HCT116 (cell line): ENCODE results near the gene ARRDC3. TPM values are rescaled to one million over a fixed set of nuclear protein-coding genes. Genes with fewer than 3 reads are reported as not detected.

Source experiments
- ATAC-seq: fragments of 200-7000 bp; cut with Tn5 transposase; 2 replicates; pipeline ENCODE4 v1.9.1; 2020; ENCODE audit warnings: mild to moderate bottlenecking, moderate library complexity
- BruUV-seq: library from RNA; stranded (reverse); fragments of 400-500 nt; replicated peaks from 2 replicates; lab custom pipeline; 2021; lab: Mats Ljungman, UMichigan
- CTCF ChIA-PET: fragments of 300-600 bp; sonication (Branson Sonifier 250); formaldehyde crosslinking; loops from one replicate; lab custom pipeline; 2021; ENCODE audit warnings: antibody characterized with exemption; lab: Charles Lee
- POLR2A ChIA-PET: fragments of 300-600, 350-600 bp; sonication (Branson Sonifier 250); formaldehyde crosslinking; loops from one replicate; lab custom pipeline; 2021; ENCODE audit warnings: antibody characterized with exemption; lab: Charles Lee
- RAD21 ChIA-PET, 2 experiments: fragments of 300-600 bp; sonication (Branson Sonifier 250); formaldehyde crosslinking; loops; one replicate each; lab custom pipeline; 2023; ENCODE audit warnings: low total read pairs in 2 of 2; ENCODE audit not compliant: uncharacterized antibody in 2 of 2, unreplicated experiment in 2 of 2, low non-redundant PET in 1 of 2; lab: Charles Lee
- DNase-seq: peaks from one replicate; pipeline ENCODE4 v3.0.0-alpha.2; 2010; ENCODE audit warnings: low read depth, low spot score
- H2AFZ ChIP-seq: fragments of 200-600 bp; shearing (Covaris generic), sonication (generic); 2 replicates; pipeline ENCODE4 v1.6.1; 2017; ENCODE audit warnings: low read depth, mixed run types, mixed read lengths, antibody characterized with exemption, low read length; ENCODE audit not compliant: poor library complexity, severe bottlenecking
- H3K27ac ChIP-seq: 2 replicates; pipeline ENCODE4 v1.5.1; 2012; ENCODE audit warnings: low read depth, low read length
- H3K27me3 ChIP-seq: fragments of 200-600 bp; sonication (generic); 2 replicates; pipeline ENCODE4 v1.6.1; 2016; ENCODE audit warnings: mixed run types, low read length, mixed read lengths; ENCODE audit not compliant: insufficient read depth
- H3K36me3 ChIP-seq, 2 experiments: fragments of 200-500 bp in 1 of 2; fragments of 200-600 bp in 1 of 2; sonication (Bioruptor generic) in 1 of 2; sonication (generic) in 1 of 2; 2 replicates each; pipeline versions ENCODE4 v1.5.1 to v1.6.1; 2014 to 2016; ENCODE audit warnings: low read length in 2 of 2, inconsistent platforms in 1 of 2, mixed read lengths in 1 of 2, mixed run types in 1 of 2; ENCODE audit not compliant: insufficient read depth in 2 of 2, control insufficient read depth in 1 of 2
- H3K4me1 ChIP-seq, 2 experiments: fragments of 200-600 bp in 1 of 2; sonication (generic) in 1 of 2; 2 replicates each; pipeline versions ENCODE4 v1.5.1 to v1.6.1; 2012 to 2017; ENCODE audit warnings: low read length in 2 of 2, inconsistent platforms in 1 of 2, mild to moderate bottlenecking in 1 of 2, mixed read lengths in 1 of 2, mixed run types in 1 of 2, moderate library complexity in 1 of 2; ENCODE audit not compliant: insufficient read depth in 2 of 2, control insufficient read depth in 1 of 2
- H3K4me2 ChIP-seq: fragments of 200-600 bp; sonication (generic); 2 replicates; pipeline ENCODE4 v1.6.1; 2017; ENCODE audit warnings: mixed run types, low read length, mixed read lengths
- H3K4me3 ChIP-seq, 2 experiments: fragments of 200-600 bp in 1 of 2; sonication (generic) in 1 of 2; replicated peaks in 1 of 2; 2 replicates each; pipeline ENCODE4 v1.5.1; 2011 to 2016; ENCODE audit warnings: low read length in 2 of 2, control low read depth in 1 of 2, low read depth in 1 of 2, mild to moderate bottlenecking in 1 of 2, mixed read lengths in 1 of 2, mixed run types in 1 of 2
- H3K79me2 ChIP-seq: fragments of 200-600 bp; sonication (generic); 2 replicates; pipeline ENCODE4 v1.6.1; 2017; ENCODE audit warnings: mild to moderate bottlenecking, mixed run types, low read length, moderate library complexity, mixed read lengths; ENCODE audit not compliant: insufficient read depth
- H3K9ac ChIP-seq: fragments of 200-600 bp; sonication (generic); 2 replicates; pipeline ENCODE4 v1.6.1; 2016; ENCODE audit warnings: low read length, mixed read lengths
- H3K9me2 ChIP-seq: fragments of 200-600 bp; sonication (generic), shearing (Covaris generic); 2 replicates; pipeline ENCODE4 v1.6.1; 2017; ENCODE audit warnings: mixed run types, mild to moderate bottlenecking, moderate library complexity; ENCODE audit not compliant: insufficient read depth
- H3K9me3 ChIP-seq, 2 experiments: fragments of 200-500 bp in 1 of 2; fragments of 200-600 bp in 1 of 2; sonication (Bioruptor generic) in 1 of 2; sonication (generic) in 1 of 2; 2 replicates each; pipeline ENCODE4 v1.6.1; 2014 to 2017; ENCODE audit warnings: low read length in 2 of 2, mixed read lengths in 2 of 2, inconsistent platforms in 1 of 2, low read depth in 1 of 2, mild to moderate bottlenecking in 1 of 2, mixed run types in 1 of 2, moderate library complexity in 1 of 2; ENCODE audit not compliant: control insufficient read depth in 1 of 2, insufficient read depth in 1 of 2
- H4K20me1 ChIP-seq: fragments of 200-600 bp; sonication (generic), shearing (Covaris generic); 2 replicates; pipeline ENCODE4 v1.6.1; 2017; ENCODE audit warnings: mixed run types, mild to moderate bottlenecking, moderate library complexity; ENCODE audit not compliant: insufficient read depth
- CEBPB ChIP-seq: IDR thresholded peaks from 2 replicates; pipeline ENCODE4 v1.6.1; 2012; ENCODE audit warnings: low read depth
- EGR1 ChIP-seq: IDR thresholded peaks from 2 replicates; pipeline ENCODE4 v1.6.1; 2012; ENCODE audit warnings: low read depth
- FOSL1 ChIP-seq: IDR thresholded peaks from 2 replicates; pipeline ENCODE4 v1.6.1; 2012; ENCODE audit warnings: low read depth
- JUND ChIP-seq: IDR thresholded peaks from 2 replicates; pipeline ENCODE4 v1.6.1; 2012
- POLR2AphosphoS5 ChIP-seq: IDR thresholded peaks from 2 replicates; pipeline ENCODE4 v1.6.1; 2011; ENCODE audit warnings: mild to moderate bottlenecking, low read depth, low read length, moderate library complexity
- SIN3A ChIP-seq: IDR thresholded peaks from 2 replicates; pipeline ENCODE4 v1.6.1; 2012; ENCODE audit warnings: low read depth
- intact Hi-C: fragments of 100-400 bp; cut with micrococcal nuclease; formaldehyde crosslinking; loops from 2 replicates; pipeline ENCODE4 v1.10.0; 2022
- total RNA-seq: library from RNA; stranded (reverse); gene quantifications from one replicate; pipeline ENCODE4 v1.2.1, GENCODE V29; 2021; ENCODE audit not compliant: unreplicated experiment
- TF ChIP-seq, protein P1 (sequence below): IDR thresholded peaks from 2 replicates; pipeline ENCODE4 v1.6.1; 2011; ENCODE audit warnings: mild to moderate bottlenecking, low read length, moderate library complexity; ENCODE audit not compliant: insufficient replicate concordance; ENCODE audit errors: extremely low read depth

Gene ARRDC3
- total RNA-seq, 1 experiment from 2014 or later = 41.5 TPM

DNA sequence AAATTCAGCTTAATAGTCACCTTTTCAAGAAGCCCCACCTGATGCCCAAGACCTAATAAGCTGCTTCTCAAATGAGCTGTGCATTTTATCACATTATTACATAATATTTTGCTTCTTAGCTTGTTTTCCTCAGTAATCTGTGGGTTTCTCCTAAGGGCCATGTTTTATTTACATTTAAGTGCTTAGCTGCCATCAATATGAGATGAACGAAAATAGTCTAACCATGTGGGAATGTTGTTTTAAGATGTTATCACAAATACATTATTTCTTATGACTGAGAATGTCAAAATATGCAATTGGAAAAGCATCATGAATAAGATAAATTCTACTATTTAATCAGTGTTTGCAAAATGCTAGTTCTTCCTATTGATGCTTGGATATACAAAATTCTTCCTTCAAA is 10.1 kb downstream of the ARRDC3 start:
- Histone ChIP-seq H3K9ac (no peak overlapping the region), H3K4me1 (no peaks in the 10 kb centered on the region), H3K4me3 (no peak overlapping the region), H2AFZ (no peak overlapping the region), H3K9me2 (no peaks in the 10 kb centered on the region), H4K20me1 (no peaks in the 10 kb centered on the region), H3K4me2 (no peak overlapping the region), H3K27me3 (no peaks in the 10 kb centered on the region), H3K9me3 (no peaks in the 10 kb centered on the region), H3K27ac (no peak overlapping the region), H3K79me2 (peaks cover 80% of the 10 kb centered on the region), H3K36me3 (peaks cover 88 to 89% of the 10 kb centered on the region in 2 experiments)
- TF ChIP-seq EGR1 (no peak), CEBPB (no peak), POLR2AphosphoS5 (0 out of 2 replicates have a peak, but pooled peaks have one; percentile 13)
- ATAC-seq (no peak), DNase-seq (no peak)
- RAD21 ChIA-PET = no interaction called here
- intact Hi-C loops = no loop called here
- CTCF ChIA-PET = no interaction called here
- BruUV-seq = no TSS peak
- POLR2A ChIA-PET = no interaction called here

DNA sequence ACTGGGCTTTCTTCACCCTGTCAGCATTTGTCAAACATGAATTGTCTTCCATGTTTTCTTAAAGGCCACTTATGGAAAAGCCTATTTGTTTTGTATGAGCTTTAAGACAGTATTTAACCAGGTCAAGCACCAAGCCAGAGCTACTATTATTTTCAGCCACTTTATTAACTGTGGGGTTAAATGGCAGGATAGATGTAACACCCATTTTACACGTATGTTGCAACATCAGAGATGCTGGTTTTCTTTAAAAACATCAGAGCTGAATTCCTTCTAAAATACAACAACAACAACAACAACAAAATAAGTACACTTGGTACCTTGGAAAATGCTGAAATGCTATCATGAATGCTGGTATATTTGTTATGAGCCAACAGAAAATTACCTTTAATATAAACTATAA is 13.6 kb downstream of the ARRDC3 start:
- H3K4me1 ChIP-seq = no peaks in the 10 kb centered on the region
- ChIA-PET POLR2A (interaction anchor here (1.0 to 2.3 kb wide), 3 partner anchors 12 to 14 kb away, joined by 3 to 8 read pairs (median 4); partner anchors contain the start of gene ARRDC3), CTCF (no interaction called here), RAD21 (no interaction called here)
- intact Hi-C loops = no loop called here
- DNase-seq (no peak), ATAC-seq (no peak)
- peaks cover 55 to 62% of the 10 kb centered on the region in 2 experiments for H3K36me3 ChIP-seq
- H3K9me3 ChIP-seq = no peaks in the 10 kb centered on the region
- H2AFZ ChIP-seq = no peak overlapping the region
- H3K27me3 ChIP-seq = no peaks in the 10 kb centered on the region
- H3K4me3 ChIP-seq = no peak overlapping the region
- no peak overlapping the region for H3K27ac ChIP-seq
- no peaks in the 10 kb centered on the region for H4K20me1 ChIP-seq
- H3K4me2 ChIP-seq = no peak overlapping the region
- no peaks in the 10 kb centered on the region for H3K9me2 ChIP-seq
- TF ChIP-seq SIN3A (no peak), FOSL1 (no peak), JUND (no peak)
- TF ChIP-seq, protein P1, sequence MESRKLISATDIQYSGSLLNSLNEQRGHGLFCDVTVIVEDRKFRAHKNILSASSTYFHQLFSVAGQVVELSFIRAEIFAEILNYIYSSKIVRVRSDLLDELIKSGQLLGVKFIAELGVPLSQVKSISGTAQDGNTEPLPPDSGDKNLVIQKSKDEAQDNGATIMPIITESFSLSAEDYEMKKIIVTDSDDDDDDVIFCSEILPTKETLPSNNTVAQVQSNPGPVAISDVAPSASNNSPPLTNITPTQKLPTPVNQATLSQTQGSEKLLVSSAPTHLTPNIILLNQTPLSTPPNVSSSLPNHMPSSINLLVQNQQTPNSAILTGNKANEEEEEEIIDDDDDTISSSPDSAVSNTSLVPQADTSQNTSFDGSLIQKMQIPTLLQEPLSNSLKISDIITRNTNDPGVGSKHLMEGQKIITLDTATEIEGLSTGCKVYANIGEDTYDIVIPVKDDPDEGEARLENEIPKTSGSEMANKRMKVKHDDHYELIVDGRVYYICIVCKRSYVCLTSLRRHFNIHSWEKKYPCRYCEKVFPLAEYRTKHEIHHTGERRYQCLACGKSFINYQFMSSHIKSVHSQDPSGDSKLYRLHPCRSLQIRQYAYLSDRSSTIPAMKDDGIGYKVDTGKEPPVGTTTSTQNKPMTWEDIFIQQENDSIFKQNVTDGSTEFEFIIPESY = no peak
- BruUV-seq = no TSS peak
- H3K9ac ChIP-seq = no peak overlapping the region
- H3K79me2 ChIP-seq = peaks cover 45% of the 10 kb centered on the region
